NCI-H345 treated with DMSO at 0.1 percent for 48 hours (cell line): ENCODE measurements around the gene FILIP1.
"Not testable (repeated sequence)": the region's sequence is repeated elsewhere in the genome, so short reads cannot be mapped to it uniquely, and the experiment has no call there.

Source experiments
- DNase-seq: peaks from one replicate; lab custom pipeline; 2025; ENCODE audit not compliant: unreplicated experiment; lab: John Stamatoyannopoulos, UW

Gene FILIP1

GRCh38 chr6:75450903-75451302 is 42.7 kb downstream of the FILIP1 start:
- DNase-seq, result no peak

- no peak for DNase-seq
These were observed 43.9 kb downstream of the FILIP1 start for GRCh38 chr6:75449630-75450206.

- DNase-seq, result no peak
These were observed 47.2 kb downstream of the FILIP1 start for GRCh38 chr6:75446241-75446880.

- DNase-seq, result no peak
These were observed 47.9 kb downstream of the FILIP1 start for GRCh38 chr6:75445738-75446137.

- no peak for DNase-seq
These were observed 48.7 kb downstream of the FILIP1 start for GRCh38 chr6:75444899-75445298.

- not testable (repeated sequence) for DNase-seq
These were observed 51.7 kb downstream of the FILIP1 start for GRCh38 chr6:75441883-75442282.

GRCh38 chr6:75441479-75441878 is 52.1 kb downstream of the FILIP1 start:
- DNase-seq, result not testable (repeated sequence)

- DNase-seq, result no peak
These were observed 55.0 kb downstream of the FILIP1 start for GRCh38 chr6:75438442-75439116.

GRCh38 chr6:75438013-75438431 is 55.6 kb downstream of the FILIP1 start:
- no peak for DNase-seq

GRCh38 chr6:75437421-75437891 is 56.1 kb downstream of the FILIP1 start:
- DNase-seq, result no peak

- no peak for DNase-seq
These were observed 56.7 kb downstream of the FILIP1 start for GRCh38 chr6:75436869-75437268.

- not testable (repeated sequence) for DNase-seq
These were observed 60.8 kb downstream of the FILIP1 start for GRCh38 chr6:75432809-75433208.

- no peak for DNase-seq
These were observed 62.2 kb downstream of the FILIP1 start for GRCh38 chr6:75431379-75431778.

GRCh38 chr6:75430631-75431325 is 62.8 kb downstream of the FILIP1 start:
- no peak for DNase-seq

GRCh38 chr6:75429061-75429703 is 64.4 kb downstream of the FILIP1 start:
- no peak for DNase-seq

- DNase-seq, result no peak
These were observed 65.4 kb downstream of the FILIP1 start for GRCh38 chr6:75428204-75428603.

- DNase-seq, result no peak
These were observed 66.3 kb downstream of the FILIP1 start for GRCh38 chr6:75427329-75427728.

GRCh38 chr6:75424618-75425548 is 68.7 kb downstream of the FILIP1 start:
- DNase-seq, result no peak

GRCh38 chr6:75423386-75423785 is 70.2 kb downstream of the FILIP1 start:
- DNase-seq, result no peak

- no peak for DNase-seq
These were observed 71.5 kb downstream of the FILIP1 start for GRCh38 chr6:75422024-75422639.
